ENCODE results near the gene HMG20B.

DNA sequence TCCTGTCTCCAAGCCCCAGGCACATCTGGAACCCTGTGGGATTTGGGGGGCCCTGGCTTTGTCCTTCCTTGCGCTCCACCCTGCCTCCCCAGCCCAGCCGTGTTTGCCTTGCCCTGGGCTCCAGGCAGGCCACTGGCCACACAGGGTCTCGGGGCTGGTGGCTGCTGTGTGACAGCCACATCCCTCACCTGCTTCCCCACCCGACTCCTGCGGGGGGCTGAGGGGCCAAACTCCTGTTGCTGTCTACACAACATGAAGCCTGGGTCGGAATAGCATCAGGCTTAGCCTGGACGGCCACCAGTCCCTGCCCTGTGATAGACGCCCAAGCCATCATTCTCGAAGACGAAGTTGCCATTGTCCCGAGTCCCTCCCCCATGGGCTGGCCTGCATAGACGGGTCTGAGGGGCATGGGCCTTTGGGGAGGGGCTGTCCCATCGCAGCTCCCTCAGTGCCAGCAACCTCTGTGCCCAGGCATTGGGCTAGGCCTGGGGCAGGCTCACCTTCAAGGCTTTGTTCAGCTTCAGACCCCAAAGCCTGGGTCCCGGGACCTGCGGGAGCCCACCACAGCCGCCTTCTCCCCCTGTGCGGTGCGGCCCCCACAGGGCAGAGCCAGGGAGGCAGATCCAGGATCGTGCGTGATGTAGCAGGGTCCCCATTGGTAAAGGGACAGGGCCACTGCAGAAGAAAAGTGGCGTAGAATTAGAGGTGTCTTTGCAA is 49.2 kb upstream of the HMG20B start:
- TF ChIP-seq, protein P1, sequence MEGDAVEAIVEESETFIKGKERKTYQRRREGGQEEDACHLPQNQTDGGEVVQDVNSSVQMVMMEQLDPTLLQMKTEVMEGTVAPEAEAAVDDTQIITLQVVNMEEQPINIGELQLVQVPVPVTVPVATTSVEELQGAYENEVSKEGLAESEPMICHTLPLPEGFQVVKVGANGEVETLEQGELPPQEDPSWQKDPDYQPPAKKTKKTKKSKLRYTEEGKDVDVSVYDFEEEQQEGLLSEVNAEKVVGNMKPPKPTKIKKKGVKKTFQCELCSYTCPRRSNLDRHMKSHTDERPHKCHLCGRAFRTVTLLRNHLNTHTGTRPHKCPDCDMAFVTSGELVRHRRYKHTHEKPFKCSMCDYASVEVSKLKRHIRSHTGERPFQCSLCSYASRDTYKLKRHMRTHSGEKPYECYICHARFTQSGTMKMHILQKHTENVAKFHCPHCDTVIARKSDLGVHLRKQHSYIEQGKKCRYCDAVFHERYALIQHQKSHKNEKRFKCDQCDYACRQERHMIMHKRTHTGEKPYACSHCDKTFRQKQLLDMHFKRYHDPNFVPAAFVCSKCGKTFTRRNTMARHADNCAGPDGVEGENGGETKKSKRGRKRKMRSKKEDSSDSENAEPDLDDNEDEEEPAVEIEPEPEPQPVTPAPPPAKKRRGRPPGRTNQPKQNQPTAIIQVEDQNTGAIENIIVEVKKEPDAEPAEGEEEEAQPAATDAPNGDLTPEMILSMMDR (IDR thresholded peaks at IDR 0.05), result no peak
- TF ChIP-seq POLR2A (IDR thresholded peaks at IDR 0.05), result no peak
